ENCODE results near the gene IPPK.
"Not testable (repeated sequence)": the region's sequence is repeated elsewhere in the genome, so short reads cannot be mapped to it uniquely, and the experiment has no call there.

IPPK gene

DNA sequence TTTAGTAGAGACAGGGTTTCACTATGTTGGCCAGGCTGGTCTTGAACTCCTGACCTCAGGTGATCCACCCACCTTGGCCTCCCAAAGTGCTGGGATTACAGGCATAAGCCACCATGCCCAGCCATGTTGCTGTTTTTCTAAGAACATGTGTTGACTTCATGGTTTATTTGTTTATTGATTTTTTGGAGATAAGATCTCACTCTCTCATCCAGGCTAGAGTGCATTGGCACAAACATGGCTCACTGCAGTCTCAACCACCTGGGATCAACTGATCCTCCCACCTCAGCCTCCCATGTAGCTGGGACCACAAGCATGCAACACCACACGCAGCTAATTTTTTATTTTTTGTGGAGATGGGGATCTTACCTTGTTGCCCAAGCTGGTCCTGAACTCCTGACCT is 74.9 kb downstream of the IPPK start:
- DNase-seq (ENCODE audit: low read depth in 2 of 2): not testable (repeated sequence)

DNA sequence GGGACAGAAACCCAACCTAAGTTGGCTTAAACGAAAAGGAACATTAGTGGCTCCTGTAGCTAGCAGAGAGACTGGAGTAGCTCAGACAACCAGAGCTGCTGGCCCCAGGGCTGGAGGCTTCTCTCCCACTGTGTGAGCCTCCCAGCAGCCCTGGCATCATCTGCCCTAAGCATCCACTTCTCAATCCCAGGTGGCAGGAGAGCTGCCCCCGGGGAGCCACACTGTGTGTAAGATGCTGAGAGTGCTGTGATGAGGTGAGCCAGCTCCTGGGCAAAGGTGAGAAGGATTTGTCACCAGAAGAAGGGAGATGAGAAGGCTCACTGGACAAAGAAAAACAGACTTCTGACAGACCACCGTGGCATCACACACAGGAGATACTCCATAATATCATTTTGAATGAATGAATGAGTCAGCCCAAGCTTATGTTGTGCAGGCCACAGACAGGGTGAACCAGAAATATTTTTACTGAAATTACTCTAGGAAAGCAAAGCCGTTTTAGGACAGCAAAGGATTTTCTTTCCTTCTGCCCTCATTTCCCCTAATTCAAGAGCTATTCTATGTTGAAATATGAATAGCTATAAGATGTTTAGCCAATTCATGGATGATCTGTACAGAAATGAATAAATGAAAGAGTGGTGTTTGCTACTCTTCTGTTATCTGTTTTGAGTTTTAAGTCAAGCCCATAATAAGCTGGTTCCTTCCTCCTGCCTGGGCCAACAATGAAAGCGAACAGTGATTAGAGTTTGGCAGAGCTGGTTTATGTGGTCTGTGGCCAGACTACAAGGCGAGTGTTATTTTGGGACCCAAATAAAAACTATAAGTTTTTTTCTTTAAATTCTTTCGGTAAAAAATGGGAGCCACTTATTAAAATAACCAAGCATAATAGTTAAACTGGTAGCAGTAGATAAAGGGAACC is 76.7 kb downstream of the IPPK start:
- no peak for DNase-seq (ENCODE audit: low read depth in 2 of 2)

DNA sequence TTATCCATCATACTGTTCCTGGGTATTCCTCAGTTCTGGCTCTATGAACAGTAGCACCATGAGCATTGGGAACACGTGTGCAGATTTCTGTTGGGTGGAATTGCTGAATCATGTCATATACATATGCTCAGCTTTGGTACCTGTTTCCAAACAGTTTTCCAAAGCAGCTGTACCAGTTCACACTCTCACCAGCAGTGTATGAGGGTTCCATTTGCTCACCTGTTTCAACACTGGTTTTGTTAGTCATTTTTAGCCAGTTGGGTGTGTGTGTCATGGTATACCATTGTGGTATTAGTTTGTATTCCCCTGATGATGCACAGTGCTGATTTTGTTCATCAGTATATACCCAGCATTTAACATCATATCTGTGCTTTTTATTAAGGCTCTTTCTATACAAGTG is 77.4 kb downstream of the IPPK start:
- DNase-seq (ENCODE audit: low read depth in 2 of 2): no peak

DNA sequence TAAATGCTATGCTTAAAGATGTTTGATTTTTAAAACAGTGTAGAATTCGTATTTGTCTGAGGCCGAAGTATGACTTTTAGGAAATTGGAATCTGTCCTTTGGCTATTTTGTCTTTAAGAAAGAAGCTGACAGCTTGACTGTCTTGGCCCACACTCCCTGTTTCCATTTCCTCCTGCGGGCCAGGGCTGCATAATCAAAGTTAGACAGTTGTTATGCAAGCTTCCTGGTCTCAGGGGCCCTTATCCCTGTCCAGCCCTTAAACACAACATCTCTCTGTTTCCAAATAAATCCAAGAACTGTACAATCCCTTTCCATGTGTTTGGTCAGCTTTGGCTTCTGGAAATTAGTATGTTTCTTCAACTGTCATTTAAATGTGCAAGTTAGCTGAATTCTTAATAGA is 79.6 kb downstream of the IPPK start:
- no peak for DNase-seq (ENCODE audit: low read depth in 2 of 2)

DNA sequence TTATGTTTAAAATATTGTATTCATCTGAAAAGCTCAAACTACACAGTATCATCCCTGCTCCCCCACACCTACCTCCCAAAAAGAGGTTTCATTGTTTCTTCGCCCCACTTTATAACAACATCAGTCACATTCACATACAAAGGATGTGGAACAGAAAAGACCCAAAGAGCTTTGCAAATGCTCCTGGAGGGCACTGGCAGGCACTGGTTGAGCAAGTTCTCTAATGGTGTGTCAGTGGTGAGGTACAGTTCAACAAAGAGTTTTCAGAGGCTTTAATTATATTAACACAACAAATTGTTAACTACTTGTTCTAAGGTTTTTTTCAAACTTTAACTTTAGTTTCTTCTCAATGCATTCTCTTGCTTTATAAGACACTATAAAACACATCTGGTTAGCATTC is 80.0 kb downstream of the IPPK start:
- DNase-seq (ENCODE audit: low read depth in 2 of 2): no peak

DNA sequence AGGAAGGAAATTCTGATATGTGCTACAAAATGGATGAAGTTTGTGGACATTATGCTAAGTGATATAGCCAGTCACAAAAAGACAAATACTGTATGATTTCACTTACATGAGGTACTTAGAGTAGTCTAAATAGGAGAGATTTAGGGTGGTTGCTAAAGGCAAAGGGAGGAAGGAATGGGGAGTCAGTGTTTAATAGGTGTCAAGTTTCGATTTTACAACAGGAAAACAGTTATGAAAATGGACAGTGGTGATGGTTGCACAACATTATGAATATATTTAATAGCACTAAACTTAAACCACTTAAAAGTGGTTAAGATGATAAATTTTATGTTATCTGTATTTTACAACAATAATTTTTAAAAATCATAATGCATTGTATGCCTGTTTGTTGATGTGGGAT is 93.8 kb downstream of the IPPK start:
- no peak for DNase-seq (ENCODE audit: low read depth in 2 of 2)

DNA sequence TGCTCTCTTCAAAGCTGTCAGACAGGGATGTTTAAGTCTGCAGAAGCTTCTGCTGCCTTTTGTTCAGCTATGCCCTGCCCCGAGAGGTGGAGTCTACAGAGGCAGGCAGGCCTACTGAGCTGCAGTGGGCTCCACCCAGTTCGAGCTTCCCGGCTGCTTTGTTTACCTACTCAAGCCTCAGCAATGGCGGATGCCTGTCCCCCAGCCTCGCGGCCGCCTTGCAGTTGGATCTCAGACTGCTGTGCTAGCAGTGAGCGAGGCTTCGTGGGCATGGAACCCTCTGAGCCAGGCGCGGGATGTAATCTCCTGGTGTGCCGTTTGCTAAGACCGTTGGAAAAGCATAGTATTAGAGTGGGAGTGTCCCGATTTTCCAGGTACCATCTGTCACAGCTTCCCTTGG is 96.3 kb downstream of the IPPK start:
- DNase-seq (ENCODE audit: low read depth in 2 of 2): not testable (repeated sequence)

DNA sequence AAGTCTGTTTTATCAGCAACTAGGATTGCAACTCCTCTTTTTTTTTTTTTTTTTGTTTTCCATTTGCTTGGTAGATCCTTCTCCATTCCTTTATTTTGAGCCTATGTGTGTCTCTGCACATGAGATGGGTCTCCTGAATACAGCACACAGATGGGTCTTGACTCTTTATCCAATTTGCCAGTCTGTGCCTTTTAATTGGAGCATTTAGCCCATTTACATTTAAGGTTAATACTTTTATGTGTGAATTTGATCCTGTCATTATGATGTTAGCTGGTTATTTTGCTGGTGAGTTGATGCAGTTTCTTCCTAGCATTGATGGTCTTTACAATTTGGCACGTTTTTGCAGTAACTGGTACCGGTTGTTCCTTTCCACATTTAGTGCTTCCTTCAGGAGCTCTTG is 98.1 kb downstream of the IPPK start:
- not testable (repeated sequence) for DNase-seq (ENCODE audit: low read depth in 2 of 2)

DNA sequence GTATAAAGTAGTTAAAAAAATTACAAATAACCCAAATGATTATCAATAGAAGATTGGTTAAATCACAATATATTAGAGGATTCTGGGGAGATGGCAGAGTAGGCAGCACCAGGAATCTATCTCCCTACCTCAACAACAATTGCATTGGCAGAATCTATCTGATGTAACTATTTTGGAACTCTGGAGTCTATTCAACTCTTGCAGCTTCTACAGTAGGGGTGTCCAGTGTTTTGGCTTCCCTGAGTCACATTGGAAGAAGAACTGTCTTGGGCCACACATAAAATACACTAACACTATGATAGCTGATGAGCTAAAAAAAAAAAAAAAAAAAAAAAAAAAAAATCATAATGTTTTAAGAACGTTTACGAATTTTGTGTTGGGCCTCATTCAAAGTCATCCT is 104.9 kb downstream of the IPPK start:
- DNase-seq (ENCODE audit: low read depth in 2 of 2): no peak

DNA sequence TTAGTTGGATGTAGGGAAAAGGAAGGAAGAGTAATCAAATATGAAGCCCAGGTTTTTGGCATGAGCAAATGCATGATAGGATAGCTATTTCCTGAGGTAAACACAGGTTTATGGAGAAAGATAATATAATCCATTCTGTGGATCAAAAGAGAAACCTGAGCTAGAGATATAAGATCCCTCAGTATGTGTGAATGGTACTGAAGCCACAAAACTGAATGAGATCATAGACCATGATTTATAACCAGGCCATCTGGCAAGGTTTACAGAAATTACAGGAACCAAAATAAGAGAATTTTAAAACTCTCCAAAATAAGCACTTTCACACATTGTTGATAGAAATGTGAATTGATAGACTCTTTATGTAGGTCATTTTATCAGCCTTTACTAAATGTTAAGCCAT is 105.4 kb downstream of the IPPK start:
- no peak for DNase-seq (ENCODE audit: low read depth in 2 of 2)
